Lower lobe of right lung (tissue), 2 donors: ENCODE data around the gene ZNF649. TPM values are rescaled to one million over a fixed set of nuclear protein-coding genes. Genes with fewer than 3 reads are reported as not detected.

Experiments
- ATAC-seq, 2 donors: fragments of 200-7000 bp; cut with Tn5 transposase; one replicate each; pipeline ENCODE4 v1.9.1; 2020 to 2022; ENCODE audit warnings: mild to moderate bottlenecking in 2 of 2, moderate library complexity in 2 of 2
- DNase-seq: peaks from one replicate; pipeline ENCODE4 v3.0.0-alpha.2; 2020
- H3K27ac ChIP-seq: fragments of 200-600 bp; one replicate; pipeline ENCODE4 v1.8.0; 2022
- H3K27me3 ChIP-seq: fragments of 200-600 bp; one replicate; pipeline ENCODE4 v1.8.0; 2022; ENCODE audit warnings: low read depth
- H3K36me3 ChIP-seq: fragments of 200-600 bp; one replicate; pipeline ENCODE4 v1.8.0; 2022; ENCODE audit warnings: mild to moderate bottlenecking
- H3K4me1 ChIP-seq: fragments of 200-600 bp; one replicate; pipeline ENCODE4 v1.8.0; 2022
- H3K4me3 ChIP-seq: fragments of 200-600 bp; one replicate; pipeline ENCODE4 v1.8.0; 2022; ENCODE audit warnings: mild to moderate bottlenecking
- H3K9me3 ChIP-seq: fragments of 200-600 bp; one replicate; pipeline ENCODE4 v1.8.0; 2022
- CTCF ChIP-seq: fragments of 200-600 bp; IDR thresholded peaks from one replicate; pipeline ENCODE4 v1.8.0; 2022; ENCODE audit warnings: antibody characterized with exemption, mild to moderate bottlenecking
- intact Hi-C: fragments of 100-400 bp; cut with DNase I; formaldehyde crosslinking; loops from one replicate; pipeline ENCODE4 v1.11.0; 2022
- total RNA-seq: library from RNA; stranded (reverse); fragmentation: NEBNext Ultra II Directional; extraction: Animal tissue kit (Norgen Biotek cat#: 25700); gene quantifications from one replicate; pipeline ENCODE4 v1.2.1, GENCODE V29; 2021
- donor health status: DM: no; HTN: yes; CAD: no; lungs with severe emphysema.

The ZNF649 gene
- total RNA-seq, 1 donor from 2014 or later: 14.3 TPM

GRCh38 chr19:51931921-51932320, 27.1 kb upstream of the ZNF649 start:
- intact Hi-C loops: no loop called here
- Histone ChIP-seq H3K4me1 (peaks cover 9% of the 10 kb centered on the region), H3K27ac (no peak overlapping the region), H3K36me3 (peaks cover 60% of the 10 kb centered on the region), H3K9me3 (peaks cover 55% of the 10 kb centered on the region), H3K27me3 (no peaks in the 10 kb centered on the region), H3K4me3 (no peak overlapping the region)
- no peak for DNase-seq
- ATAC-seq: no peak
- no peak for TF ChIP-seq CTCF

- no peak for DNase-seq
- ATAC-seq: no peak
- Histone ChIP-seq H3K27me3 (no peaks in the 10 kb centered on the region), H3K27ac (peak overlapping the region; percentile 83), H3K4me1 (peaks cover 9% of the 10 kb centered on the region), H3K9me3 (peaks cover 24% of the 10 kb centered on the region), H3K4me3 (peak overlapping the region; percentile 85), H3K36me3 (peaks cover 25% of the 10 kb centered on the region)
- TF ChIP-seq CTCF: no peak
- intact Hi-C loops: no loop called here
Measured at GRCh38 chr19:51927859-51928258, 23.0 kb upstream of the ZNF649 start.

- DNase-seq: peak; percentile 90
- H3K4me1 ChIP-seq: peaks cover 9% of the 10 kb centered on the region
- peak within 1 kb of the TSS; percentile 83 for H3K27ac ChIP-seq
- peak; percentile 98 to 99 for ATAC-seq
- peaks cover 25% of the 10 kb centered on the region for H3K9me3 ChIP-seq
- TF ChIP-seq CTCF: peak; percentile 27
- intact Hi-C loops: no loop called here
- peak within 1 kb of the TSS; percentile 85 for H3K4me3 ChIP-seq
- H3K36me3 ChIP-seq: peaks cover 18% of the 10 kb centered on the region
- no peaks in the 10 kb centered on the region for H3K27me3 ChIP-seq
Measured at GRCh38 chr19:51926784-51927741, 22.2 kb upstream of the ZNF649 start, which contains the start of gene ZNF613. Gene ZNF613, plus strand, starts transcription at chr19:51927472. Its CDS starts 8,749 bp downstream, at chr19:51936221.

- DNase-seq (no peak), ATAC-seq (peak in 1 of 2 donors; percentile 17)
- H3K36me3 ChIP-seq: peaks cover 18% of the 10 kb centered on the region
- peak overlapping the region; percentile 83 for H3K27ac ChIP-seq
- peaks cover 9% of the 10 kb centered on the region for H3K4me1 ChIP-seq
- H3K27me3 ChIP-seq: no peaks in the 10 kb centered on the region
- intact Hi-C loops: no loop called here
- peak overlapping the region; percentile 85 for H3K4me3 ChIP-seq
- peaks cover 25% of the 10 kb centered on the region for H3K9me3 ChIP-seq
- TF ChIP-seq CTCF: no peak
Measured at GRCh38 chr19:51926426-51926783, 21.6 kb upstream of the ZNF649 start.

GRCh38 chr19:51921949-51922348, 17.1 kb upstream of the ZNF649 start:
- peaks cover 63% of the 10 kb centered on the region for H3K9me3 ChIP-seq
- intact Hi-C loops: no loop called here

More at GRCh38 chr19:51921949-51922348, 17.1 kb upstream of the ZNF649 start:
- H3K36me3 ChIP-seq: no peaks in the 10 kb centered on the region
- ATAC-seq (no peak), DNase-seq (no peak)
- no peaks in the 10 kb centered on the region for H3K4me1 ChIP-seq
- TF ChIP-seq CTCF: no peak
- no peak overlapping the region for H3K27ac ChIP-seq
- no peak overlapping the region for H3K4me3 ChIP-seq
- H3K27me3 ChIP-seq: no peaks in the 10 kb centered on the region
